ENCODE measurements around the gene PABPN1L.

PABPN1L gene

DNA sequence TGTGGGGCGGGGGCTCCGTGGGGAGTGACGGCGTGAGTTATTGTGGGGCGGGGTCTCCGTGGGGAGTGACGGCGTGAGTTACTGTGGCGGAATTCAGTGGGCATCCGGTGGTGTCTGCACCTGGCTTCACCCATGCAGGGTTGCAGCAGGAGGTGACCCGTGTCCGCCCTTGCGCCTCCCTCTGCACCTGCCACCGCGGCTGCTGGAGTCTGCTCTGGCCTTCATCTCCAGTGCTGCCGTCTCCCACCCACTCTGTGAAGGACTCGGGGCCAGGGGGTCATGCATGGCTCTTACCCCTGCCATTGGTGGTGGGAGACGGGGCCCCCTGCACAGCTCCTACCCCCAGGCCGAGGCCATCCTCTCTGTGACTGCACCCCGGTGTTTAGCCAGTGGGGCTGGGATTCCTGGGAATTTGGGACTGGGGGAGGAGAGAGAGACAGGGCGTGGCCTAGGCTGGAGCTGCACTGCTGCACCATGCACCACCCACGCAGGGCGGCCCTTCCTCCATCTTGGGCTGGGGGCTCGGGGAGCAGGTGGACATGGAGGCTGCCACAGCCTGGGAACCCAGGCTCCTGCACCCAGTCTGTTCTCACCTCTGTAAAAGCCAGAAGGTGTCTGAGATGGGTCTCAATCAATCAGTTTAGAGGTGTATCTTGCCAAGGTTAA is 1.3 kb upstream of the PABPN1L start:
- no peak for DNase-seq

DNA sequence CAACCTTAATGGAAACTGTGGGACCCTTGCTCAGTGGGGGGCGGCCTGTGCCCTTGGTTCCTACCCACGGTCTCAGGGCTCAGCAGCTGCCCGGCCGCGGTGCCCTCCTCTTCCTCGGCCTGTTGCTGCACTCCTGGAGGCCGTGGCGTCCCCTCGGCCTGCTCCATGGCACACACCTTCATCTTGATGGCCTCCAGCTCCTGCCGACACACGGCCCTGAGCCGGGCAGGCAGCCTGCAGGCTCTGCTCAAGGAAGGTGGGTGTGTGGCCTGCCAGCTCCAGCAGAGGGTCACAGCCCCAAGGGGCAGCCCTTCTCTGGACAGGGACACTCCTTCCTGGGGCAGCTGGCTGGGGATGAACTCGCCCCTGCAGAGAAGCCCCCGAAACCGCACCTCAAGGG is 718 bp downstream of the PABPN1L start:
- no peak for DNase-seq

DNA sequence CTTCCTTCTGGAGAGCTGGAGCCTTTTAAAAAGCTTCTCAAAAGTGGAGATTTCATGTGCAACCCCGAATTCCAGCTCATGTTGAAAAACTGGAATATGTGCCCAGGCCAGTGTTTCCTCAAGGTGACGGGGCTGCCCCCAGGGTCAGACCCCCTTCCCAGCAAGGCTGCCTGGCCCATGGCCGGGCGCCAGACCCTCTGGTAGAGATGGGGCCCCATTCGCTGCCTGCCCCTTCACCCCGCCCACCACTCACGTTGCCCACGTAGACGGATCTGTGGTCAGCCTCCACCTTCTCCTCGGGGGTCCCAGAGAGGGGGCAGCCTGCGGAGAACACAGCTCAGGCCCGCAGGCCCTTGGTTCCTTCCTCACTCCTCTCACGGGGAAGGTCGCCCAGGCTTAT is 1.1 kb downstream of the PABPN1L start:
- no peak for DNase-seq

DNA sequence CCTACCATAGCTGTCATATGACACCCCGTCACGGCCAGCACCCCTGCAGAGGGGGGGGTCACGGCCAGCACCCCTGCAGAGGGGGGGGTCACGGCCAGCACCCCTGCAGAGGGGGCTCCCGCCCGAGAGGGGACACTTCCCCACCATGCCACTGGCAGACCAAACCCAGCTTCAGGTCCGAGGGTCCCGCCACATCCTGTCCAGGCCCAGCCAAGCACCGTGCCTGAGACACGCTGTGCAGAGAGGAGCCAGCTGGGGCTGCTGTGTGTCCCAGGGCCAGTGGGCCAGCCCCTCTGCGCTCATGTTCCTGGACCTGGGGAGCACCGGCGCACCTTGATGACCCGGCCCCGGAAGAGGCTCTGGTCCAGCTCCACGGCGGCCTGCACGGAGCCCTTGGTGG is 1.9 kb downstream of the PABPN1L start:
- DNase-seq = no peak

- DNase-seq = no peak
Observed at GRCh38 chr16:88864099-88864498, 2.4 kb downstream of the PABPN1L start.

- no peak for DNase-seq
Observed at GRCh38 chr16:88863426-88863825, 3.0 kb downstream of the PABPN1L start.

DNA sequence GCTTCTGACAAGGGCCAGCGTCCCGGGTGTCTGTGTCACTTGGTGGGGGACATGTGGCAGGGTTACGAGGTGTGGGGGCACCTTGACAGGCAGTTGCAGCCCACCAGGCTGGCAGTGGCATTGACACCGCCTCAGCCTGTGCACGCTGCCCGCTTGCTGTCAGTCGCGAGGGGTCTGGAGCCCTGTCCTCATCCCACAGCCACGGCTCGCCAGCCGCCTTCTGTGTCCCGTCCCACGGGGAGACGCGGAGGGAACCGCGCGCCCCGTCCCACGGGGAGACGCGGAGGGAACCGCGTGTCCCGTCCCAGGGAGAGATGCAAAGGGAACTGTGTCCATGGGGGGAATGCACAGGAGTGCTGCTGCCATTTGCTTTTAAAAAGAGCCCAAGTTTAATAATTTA is 3.5 kb downstream of the PABPN1L start:
- no peak for DNase-seq

DNA sequence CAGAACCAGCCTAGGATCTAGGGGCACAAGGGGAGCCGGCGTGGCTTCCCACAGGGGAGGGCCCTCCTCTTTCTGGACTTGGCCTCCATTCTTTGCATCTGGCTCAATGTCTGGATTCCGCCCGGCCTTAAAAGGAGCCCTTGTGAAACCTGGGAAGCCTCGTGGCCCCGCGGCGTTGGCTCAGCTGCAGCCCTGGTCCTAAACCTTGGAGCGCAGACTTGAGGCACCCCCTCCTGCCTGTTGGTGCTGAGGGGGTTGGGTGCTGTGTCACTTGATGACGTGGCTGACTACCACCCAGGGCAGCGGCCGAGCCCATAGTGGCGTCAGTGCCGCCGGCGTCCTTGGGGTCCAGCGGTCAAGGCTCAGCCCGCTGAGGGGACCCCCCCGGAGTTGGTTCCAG is 5.1 kb downstream of the PABPN1L start:
- DNase-seq = no peak

DNA sequence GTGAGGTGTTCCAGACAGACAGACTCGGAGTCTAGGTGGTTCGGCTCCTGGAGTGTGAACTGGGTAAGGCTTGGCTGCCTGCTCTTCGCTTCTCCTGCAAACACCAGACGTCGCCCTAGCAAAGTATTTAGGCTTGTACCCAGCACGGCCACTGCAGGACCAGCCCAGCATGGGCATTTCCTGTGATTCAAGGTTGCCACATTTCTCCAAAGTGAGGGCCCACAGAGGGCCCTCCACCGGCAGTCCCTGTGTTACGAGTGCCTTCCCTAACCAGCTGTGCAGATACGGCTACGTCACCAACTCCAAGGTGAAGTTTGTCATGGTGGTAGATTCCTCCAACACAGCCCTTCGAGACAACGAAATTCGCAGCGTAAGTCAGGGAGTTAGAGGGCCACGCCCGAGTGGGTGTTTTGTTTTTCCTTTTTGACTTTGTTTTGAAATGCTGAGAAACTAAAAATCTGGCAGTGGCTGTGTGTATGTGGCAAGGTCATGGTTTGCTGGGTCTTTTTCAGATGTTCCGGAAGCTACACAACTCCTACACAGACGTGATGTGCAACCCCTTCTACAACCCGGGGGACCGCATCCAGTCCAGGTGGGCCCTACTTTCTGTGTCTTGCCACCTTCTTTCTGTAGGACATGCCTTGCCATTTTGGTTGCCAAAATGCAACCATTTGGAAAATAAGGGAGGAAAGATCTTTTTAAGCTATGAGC is 6.9 kb downstream of the PABPN1L start:
- DNase-seq = no peak

- DNase-seq = peak in 1 of 2 experiments; percentile 2
Observed at GRCh38 chr16:88857728-88858339, 8.6 kb downstream of the PABPN1L start.

DNA sequence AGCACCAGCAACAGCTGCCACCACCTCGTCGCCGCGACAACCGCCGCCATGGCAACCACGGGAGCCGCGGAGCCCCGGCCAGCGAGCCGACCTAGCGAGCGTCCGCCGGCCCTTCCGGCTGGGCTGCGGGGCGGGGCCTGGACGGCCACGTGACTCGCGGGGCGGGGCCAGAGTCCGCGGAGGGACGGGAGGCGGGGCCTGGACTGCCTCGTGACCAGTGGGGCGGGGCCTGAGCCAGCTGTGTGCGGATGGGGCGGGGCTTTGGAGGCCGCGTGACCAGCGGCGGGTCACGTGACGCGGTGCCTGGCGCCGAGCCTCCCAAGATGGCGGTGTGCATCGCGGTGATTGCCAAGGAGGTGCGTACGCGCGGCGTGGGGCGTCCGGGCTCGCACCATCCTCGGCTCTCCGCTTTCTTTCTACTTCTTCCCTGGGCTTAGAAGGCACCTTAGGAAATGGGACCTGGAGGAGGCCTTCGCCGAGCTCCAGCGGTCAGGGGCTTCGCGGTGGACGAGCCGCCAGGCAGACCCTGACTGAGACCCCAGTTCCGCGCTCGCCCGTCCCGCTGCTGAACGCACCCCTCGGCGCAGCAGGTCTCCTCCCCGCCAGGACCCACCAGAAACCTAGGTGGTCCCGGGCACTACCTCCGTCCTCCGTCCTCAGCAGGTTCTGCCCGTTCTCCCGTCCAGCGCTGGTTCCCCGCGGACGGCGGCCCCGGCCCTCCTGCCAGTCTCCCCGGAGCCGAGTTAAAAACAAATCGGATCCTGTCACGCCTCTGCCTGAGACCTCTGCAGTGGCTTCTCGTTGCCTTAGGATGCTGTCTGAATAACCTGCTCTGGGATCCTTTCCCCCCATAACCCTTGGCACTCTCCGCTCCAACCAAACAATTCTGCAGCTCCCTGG is 9.4 kb downstream of the PABPN1L start, which contains the start of the genes GALNS and TRAPPC2L:
Gene GALNS, minus strand, starts transcription at position 120 of the 900 bp plus-strand sequence. Its CDS starts 70 bp downstream, at position 50.
Gene TRAPPC2L, plus strand, starts transcription at position 300 of the 900 bp plus-strand sequence. Its CDS starts 24 bp downstream, at position 324.
- DNase-seq = peak; percentile 74 to 95

GRCh38 chr16:88856122-88856827 is 10.2 kb downstream of the PABPN1L start:
- DNase-seq = no peak

GRCh38 chr16:88855736-88856121 is 10.7 kb downstream of the PABPN1L start:
- no peak for DNase-seq

DNA sequence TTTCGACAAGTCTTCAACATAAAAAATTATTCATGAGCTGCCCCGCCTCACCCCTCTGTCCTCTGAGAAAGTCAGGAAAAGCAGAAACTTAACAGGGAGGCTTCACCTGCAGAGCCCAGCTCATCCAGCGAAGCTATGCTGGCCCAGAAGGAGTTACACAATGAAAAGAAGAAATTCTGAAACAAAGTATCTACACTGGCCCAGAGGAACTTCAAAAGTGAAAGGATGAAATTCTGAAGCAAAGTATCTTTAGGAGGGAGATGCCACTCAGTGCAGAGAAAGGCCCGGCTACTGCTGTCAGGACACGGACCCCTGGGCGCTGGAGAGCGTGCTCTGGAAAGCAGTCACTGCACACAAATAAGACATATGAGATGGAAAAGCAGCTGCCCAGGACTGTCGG is 11.3 kb downstream of the PABPN1L start:
- DNase-seq = no peak

DNA sequence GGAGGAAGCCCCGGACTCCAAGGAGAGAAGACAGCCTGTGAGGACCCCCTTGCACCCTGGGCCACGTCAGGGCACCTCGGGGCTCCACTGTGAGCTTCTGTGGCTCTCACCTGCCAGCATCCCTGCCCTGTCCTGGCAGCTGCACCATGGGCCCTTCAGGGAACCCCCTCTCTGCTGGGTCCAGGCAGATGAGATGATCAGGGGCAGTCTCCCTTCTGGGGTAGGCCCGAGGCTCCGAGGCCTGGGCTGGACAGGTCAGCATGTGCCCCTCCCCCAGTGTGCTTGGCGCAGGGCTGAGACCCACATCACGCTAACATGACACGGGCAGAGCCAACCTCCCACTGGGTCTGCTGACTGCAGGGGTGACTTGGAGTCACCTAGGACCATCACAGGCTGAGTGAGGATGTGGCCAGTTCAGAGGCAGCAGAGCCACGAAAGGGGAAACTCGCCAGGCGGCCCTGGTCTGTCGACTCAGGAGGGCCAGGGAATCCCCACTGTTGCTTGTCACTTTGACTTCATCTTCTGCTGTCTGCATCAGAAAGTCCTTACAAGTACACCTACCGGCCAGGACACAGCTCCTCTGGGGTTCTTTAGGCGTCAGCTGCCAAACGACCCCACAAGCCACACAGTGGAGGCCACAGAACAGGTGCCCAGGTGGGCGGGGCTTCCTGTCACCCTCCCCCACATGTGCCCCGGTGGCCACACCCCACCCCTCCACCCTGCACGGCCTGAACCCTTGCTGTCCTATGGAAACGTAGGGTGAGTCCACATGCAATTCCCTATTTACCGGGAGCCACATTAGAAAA is 12.0 kb downstream of the PABPN1L start:
- no peak for DNase-seq

DNA sequence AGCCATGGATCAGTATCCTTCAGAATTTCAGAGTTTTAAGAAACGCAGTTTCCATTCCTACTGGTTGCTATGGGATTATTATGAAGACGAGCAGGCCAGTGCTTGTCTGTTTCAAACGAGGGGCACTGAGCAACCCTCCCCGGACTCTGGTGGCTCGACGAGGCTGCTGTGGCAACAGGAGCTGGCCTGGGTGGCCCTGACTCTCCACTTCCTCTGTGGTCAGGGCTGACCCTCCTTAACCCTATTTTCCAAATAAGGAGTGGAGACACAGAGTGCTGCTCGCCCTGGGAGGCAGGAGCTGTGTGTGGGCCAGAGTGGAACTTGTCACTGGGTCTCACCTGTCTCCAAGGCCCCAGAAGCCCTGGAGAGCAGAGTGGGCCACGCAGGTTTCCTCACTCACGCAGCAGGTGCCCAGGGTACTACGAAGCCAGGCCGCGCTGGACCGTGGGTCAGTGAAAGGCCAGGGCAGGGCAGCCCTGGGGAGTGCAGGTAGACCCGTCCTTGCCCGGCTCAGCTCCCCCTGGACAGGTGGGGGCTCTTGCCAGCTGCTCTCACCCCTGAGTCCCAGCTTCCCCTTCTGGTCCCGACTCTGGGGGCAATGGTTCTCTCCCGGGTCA is 13.0 kb downstream of the PABPN1L start:
- DNase-seq = no peak

GRCh38 chr16:88851616-88852015 is 14.8 kb downstream of the PABPN1L start:
- no peak for DNase-seq

DNA sequence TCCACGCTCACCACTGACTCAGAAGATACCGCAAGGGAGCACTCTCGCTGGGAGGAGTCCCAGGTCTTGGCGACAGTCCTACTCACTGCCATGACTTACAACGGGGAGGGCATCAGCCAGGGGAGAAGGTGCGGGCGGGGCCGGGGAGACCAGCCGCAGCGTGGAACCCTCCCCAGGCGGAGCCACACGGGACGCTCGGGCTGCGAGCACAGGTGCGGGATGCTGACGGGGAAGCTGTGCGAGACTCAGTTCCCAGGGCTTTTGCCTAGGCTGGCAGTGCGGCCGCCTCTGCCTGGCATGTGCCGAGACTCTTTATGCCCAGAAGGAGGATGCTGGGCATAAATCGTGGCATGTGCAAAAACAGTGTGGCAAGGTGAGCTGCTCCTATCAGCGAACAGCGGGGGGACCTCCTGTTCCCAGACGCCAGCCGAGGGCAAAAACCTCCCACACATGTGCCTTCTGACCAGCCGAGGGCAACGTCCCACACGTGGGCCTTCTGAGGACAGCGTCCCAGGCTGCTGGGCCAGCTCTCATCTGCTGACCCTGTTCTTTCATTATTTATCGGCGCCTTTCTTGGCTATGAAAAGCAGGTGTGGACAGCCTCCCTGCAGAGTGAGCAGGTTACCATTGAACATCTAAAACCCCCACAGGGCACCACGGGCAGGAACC is 15.8 kb downstream of the PABPN1L start:
- no peak for DNase-seq

GRCh38 chr16:88848557-88848956 is 17.9 kb downstream of the PABPN1L start:
- no peak for DNase-seq

- DNase-seq = no peak
Observed at GRCh38 chr16:88847654-88848053, 18.8 kb downstream of the PABPN1L start.
